22Rv1 (cell line): Measurements from ENCODE around the gene SPPL2B.

Experiments used
- H3K27ac ChIP-seq: fragments of 450-650 bp; 2 replicates; pipeline ENCODE4 v1.5.1; 2017
- CTCF ChIP-seq: fragments of 450-650 bp; IDR thresholded peaks from 2 replicates; pipeline ENCODE4 v1.5.1; 2017; ENCODE audit warnings: mild to moderate bottlenecking
- ZFX ChIP-seq: fragments of 450-650 bp; IDR thresholded peaks from 2 replicates; pipeline ENCODE4 v1.6.1; 2017; ENCODE audit warnings: antibody characterized with exemption, borderline replicate concordance

Gene SPPL2B

DNA sequence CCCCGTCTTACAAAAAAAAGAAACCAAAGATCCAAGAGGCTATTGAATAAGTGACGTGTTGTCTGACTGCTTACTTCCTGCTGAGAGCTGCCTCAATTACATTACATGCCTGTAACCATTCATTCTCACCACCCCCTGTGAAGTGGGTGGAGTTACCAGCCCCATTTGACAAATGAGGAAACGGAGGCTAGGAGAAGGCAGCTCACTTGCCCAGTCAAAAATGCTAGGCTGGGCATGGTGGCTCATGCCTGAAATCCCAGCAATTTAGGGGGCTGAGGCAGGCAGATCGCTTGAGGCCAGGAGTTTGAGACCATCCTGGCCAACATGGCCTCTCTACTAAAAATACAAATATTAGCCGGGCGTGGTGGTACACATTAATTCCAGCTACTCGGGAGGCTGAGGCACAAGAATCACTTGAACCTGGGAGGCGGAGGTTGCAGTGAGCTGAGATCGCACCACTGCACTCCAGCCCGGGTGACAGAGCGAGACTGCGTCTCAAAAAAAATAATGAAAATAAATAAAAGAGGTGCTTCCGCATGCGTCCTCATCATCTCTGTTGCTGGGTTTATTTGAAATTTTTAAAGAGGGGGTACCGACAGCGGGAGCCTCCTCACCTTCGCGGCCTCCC is 597 bp upstream of the SPPL2B start:
- H3K27ac ChIP-seq: peak overlapping the region; percentile 90
- no peak for TF ChIP-seq CTCF
- no peak for TF ChIP-seq ZFX

- H3K27ac ChIP-seq: peak overlapping the region; percentile 90
- TF ChIP-seq ZFX (no peak), CTCF (no peak)
These were observed 630 bp downstream of the SPPL2B start for GRCh38 chr19:2329149-2329478.

DNA sequence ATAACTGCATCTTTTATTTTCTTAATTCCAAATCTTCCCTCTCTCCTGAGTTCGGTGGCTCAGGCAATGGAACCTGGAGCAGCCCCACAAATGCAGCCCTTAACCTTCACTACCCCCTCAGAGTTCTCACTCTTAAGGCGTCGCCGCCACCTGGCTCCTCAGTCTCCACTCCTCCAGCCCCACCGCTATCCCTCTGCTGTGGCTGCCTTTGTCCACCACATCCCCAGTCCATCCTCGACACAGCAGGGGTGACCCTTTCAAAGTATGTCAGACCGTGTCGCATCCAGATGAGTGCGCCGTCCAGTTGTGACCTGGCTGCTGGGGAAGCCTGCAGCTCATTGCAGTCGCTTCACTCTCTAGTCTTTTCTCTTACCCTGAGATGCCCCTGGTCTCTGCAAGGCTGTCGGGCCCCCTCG is 1.0 kb downstream of the SPPL2B start:
- TF ChIP-seq ZFX: no peak
- no peak for TF ChIP-seq CTCF
- H3K27ac ChIP-seq: peak overlapping the region; percentile 90

DNA sequence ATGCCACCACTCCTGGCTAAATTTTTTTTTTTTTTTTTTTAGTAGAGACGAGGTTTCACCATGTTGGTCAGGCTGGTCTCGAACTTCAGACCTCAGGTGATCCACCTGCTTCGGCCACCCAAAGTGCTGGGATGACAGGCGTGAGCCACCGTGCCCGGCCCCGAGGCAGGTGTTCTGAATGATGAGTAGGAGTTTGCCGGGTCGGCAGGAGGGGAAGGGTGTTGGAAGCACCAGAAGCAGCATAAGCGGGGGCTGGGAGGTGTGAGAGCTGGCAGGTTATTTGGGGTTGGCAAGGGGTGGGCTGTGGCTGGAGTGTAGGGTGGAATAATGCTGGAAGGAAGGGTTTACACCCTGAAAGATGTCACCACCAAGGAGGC is 1.8 kb downstream of the SPPL2B start:
- H3K27ac ChIP-seq: peak overlapping the region; percentile 90; the same call in 1 of the 2 replicates
- no peak for TF ChIP-seq ZFX
- TF ChIP-seq CTCF: no peak

DNA sequence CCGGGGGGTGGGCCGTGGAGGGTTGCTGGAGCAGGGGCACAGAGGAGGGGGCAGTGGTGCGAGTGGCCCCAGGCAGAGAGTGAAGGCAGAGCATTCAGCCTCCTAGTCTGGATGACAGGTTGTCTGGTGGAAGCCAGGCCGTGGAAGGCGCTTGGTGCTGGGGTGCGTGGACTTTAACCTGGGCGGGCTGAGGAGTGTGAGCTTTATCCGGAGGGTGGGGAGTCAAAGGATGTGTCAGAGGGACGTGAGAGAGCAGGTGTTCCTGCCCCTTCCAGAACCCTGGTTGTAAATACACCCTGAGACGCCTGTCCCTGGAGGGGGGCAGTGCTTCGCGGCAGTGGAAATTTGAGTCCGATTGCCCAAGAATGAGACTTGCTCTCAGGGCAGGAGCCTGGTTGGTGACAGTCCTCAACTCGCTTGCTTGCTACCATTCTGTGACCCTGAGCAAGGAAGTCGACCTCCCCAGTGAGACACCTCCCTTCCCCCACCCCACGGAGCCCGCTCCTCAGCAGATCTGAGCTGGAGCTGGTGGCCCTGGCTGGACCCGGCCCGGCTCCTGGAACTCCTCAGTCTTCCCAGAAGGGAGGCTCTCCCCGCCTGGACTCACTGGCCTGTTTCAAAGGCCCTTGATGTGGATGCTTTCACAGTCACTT is 2.3 kb downstream of the SPPL2B start:
- H3K27ac ChIP-seq: peak overlapping the region; percentile 90
- TF ChIP-seq ZFX (no peak), CTCF (no peak)

GRCh38 chr19:2331601-2332246 is 3.2 kb downstream of the SPPL2B start:
- peak overlapping the region; percentile 90 for H3K27ac ChIP-seq
- TF ChIP-seq ZFX (no peak), CTCF (no peak)
